Left cardiac atrium (tissue), 4 donors: ENCODE results near the gene SRRD. TPM values are rescaled to one million over a fixed set of nuclear protein-coding genes. Genes with fewer than 3 reads are reported as not detected.

Experiments
- ATAC-seq, 2 donors: fragments of 200-7000 bp; cut with Tn5 transposase; one replicate each; pipeline ENCODE4 v1.9.1; 2020; ENCODE audit warnings: mild to moderate bottlenecking in 2 of 2, moderate library complexity in 2 of 2
- DNase-seq: peaks from one replicate; pipeline ENCODE4 v3.0.0-alpha.2; 2020
- intact Hi-C, 2 donors: fragments of 100-400 bp; cut with DNase I; formaldehyde crosslinking; loops; one replicate each; pipeline versions ENCODE4 v1.14.1 to v1.15.1; 2022 to 2023
- total RNA-seq, 2 donors: library from RNA; stranded (reverse); fragmentation: NEBNext Ultra II Directional; extraction: Animal tissue kit (Norgen Biotek cat#: 25700); gene quantifications; one replicate each; pipeline ENCODE4 v1.2.1, GENCODE V29; 2021
- donor health status: DM: no; HTN: yes; CAD: no.
- donor health status: DM: no; HTN: yes; CAD: no; lungs with severe emphysema.
- donor health status: DM: yes; HTN: yes; CAD: no.
- donor health status: Dilated cardiomyopathy.

SRRD gene
- total RNA-seq, 2 donors from 2014 or later = 14.9 to 23.7 TPM

- DNase-seq (no peak), ATAC-seq (no peak)
- intact Hi-C loops = no loop called here
Observed at GRCh38 chr22:26536056-26536761, 52.5 kb downstream of the SRRD start.

GRCh38 chr22:26536762-26537134 lies 53.1 kb downstream of the SRRD start:
- intact Hi-C loops = no loop called here
- no peak for DNase-seq
- ATAC-seq = no peak

GRCh38 chr22:26540119-26540518 lies 56.4 kb downstream of the SRRD start:
- DNase-seq (no peak), ATAC-seq (no peak)
- intact Hi-C loops = no loop called here

GRCh38 chr22:26541167-26541819 lies 57.6 kb downstream of the SRRD start:
- intact Hi-C loops = no loop called here
- ATAC-seq (no peak), DNase-seq (no peak)

GRCh38 chr22:26542831-26543230 lies 59.2 kb downstream of the SRRD start:
- intact Hi-C loops = no loop called here
- DNase-seq = no peak
- ATAC-seq = peak in 1 of 2 donors; percentile 48

Other genes with a start within 250 kb of the SRRD start
- under 1 TPM; 0.18 to 0.31 TPM for gene ASPHD2, start 54.6 kb upstream of the SRRD start, total RNA-seq
- 10 to 100 TPM; 12.2 to 13.2 TPM for gene HPS4, start 94 bp upstream of the SRRD start, total RNA-seq
- 10 to 100 TPM; 19.9 to 20.4 TPM for gene TFIP11, start 28.6 kb downstream of the SRRD start, total RNA-seq
- gene TPST2, start 106.3 kb downstream of the SRRD start, total RNA-seq = 10 to 100 TPM; 22.1 to 36.5 TPM
- 1 to 10 TPM in 1 of 2 donors, under 1 TPM in 1; 0.55 to 1.9 TPM for gene CRYBB1, start 134.2 kb downstream of the SRRD start, total RNA-seq
- gene CRYBA4, start 138.1 kb downstream of the SRRD start, total RNA-seq = not detected
- 1 to 10 TPM; 1.8 to 1.9 TPM for gene MIAT, start 173.7 kb downstream of the SRRD start, total RNA-seq